Renal cortical epithelial cell (primary cell): ENCODE measurements around the gene TNFRSF9. TPM values are rescaled to one million over a fixed set of nuclear protein-coding genes. Genes with fewer than 3 reads are reported as not detected.
"Not testable (repeated sequence)": the region's sequence is repeated elsewhere in the genome, so short reads cannot be mapped to it uniquely, and the experiment has no call there.

ENCODE experiments used
- DNase-seq: peaks from one replicate; pipeline ENCODE4 v3.0.0-alpha.2; 2011; ENCODE audit warnings: low read depth
- total RNA-seq: library from RNA; depleted of rRNA; stranded (reverse); fragments of >200 nt; gene quantifications from 2 replicates; pipeline ENCODE4 v1.2.3, GENCODE V29; 2014

TNFRSF9 gene
- total RNA-seq, 1 donor from 2014 or later = 4.1 TPM

DNA sequence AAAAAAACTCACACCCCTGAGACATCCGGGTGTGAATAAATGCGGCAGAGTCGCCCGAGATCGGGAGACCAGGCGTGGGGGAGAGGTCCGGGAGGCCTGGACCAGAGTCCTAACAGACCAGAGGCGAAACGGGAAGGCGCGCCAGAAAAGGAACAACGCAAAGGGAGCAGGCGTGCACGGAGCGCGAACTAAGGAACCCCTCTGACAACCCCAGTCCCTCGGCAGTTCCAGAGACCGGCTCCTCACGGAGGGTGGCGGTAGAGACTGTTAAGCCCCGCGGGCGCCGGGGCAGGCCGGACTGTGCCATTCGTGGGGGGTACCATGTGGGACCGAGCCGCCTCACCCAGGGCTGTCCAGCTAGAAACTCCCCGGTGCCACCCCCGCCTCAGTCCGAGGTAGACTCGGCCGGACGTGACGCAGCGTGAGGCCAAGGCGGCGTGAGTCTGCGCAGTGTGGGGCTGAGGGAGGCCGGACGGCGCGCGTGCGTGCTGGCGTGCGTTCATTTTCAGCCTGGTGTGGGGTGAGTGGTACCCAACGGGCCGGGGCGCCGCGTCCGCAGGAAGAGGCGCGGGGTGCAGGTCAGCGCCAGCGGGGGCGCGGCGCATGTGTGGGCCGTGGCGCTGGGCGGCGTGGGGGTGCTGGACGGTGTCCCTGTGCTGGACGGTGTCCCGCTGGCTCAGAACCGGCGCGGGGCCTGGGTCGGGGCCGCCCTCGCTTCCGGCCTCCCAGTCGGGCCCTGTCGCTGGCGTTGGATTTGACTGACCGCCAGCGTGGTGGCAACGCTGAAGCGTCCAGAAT, 20.8 kb upstream of the TNFRSF9 start, which contains the start of gene PARK7:
Gene PARK7 (plus strand): TSS at position 496 of the 798 bp plus-strand sequence. CDS start 1,075 bp downstream, outside the sequence.
- peak; percentile 92 for DNase-seq

DNA sequence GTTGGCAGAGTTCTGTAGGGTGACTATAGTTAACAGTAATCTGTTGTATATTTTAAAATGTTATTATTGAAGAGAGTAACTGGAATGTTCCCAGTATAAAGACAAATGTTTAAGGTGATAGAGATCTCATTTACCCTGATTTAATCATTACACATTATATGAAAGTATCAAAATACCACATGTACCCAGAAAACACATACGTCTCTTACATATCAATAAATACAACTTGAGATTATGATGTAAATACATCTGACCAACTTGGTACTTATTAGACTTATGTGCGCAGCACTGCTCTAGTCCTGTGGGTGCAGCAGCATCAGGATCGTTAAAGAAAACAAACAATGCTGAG, 20.2 kb upstream of the TNFRSF9 start:
- DNase-seq = no peak

DNA sequence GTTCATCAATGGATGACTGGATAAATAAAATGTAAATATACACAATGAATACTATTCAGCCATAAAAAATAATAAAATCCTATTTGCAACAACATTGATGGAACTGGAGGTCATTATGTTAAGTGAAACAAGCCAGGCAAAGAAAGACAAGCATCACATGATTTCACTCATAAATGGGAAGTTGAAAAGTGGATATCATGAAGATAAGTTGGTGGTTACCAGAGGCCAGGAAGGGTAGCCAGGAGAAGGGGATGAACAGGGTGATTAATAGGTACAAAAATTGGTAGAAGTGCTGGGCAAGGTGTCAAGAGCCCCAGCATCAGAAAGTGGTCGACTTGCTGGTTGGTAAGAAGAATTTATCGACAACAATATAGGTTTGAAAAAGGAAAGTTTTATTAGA, 19.5 kb upstream of the TNFRSF9 start:
- no peak for DNase-seq

DNA sequence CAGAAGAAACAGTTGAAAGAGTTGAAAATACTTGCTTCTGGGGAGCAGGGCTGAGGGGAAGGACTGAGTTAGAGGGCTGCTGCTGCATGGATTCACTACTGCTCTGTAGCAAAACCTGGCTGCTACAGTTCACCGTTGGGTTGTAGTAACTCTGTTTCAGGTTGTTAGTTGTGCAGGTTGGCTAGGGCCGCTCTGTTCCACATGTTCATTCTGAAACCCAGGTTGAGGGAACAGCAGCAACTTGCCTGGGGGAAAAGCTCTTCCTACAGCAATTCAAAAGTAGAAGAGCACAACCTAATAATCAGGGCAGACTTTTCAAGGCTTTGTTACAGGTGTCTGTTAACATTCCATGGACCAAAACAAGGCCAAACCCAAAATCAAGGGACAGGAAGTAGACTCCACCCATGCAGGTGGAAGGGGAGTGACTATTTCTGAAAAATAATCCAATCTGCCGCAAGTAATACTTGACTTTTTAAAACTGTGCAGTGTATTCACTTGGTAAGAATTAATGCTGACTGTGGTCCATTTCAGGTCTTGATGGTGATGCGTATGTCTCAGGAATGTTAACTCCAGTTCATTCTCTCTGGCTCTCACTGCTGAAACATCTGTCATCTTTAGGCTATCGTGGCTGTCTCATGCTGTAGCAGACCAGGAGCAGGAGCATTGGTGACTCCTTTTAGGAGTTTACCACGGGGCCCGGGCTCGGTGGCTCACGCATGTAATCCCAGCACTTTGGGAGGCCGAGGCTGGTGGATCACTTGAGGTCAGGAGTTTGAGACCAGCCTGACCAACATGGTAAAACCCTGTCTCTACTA, 15.8 kb upstream of the TNFRSF9 start:
- no peak for DNase-seq

DNA sequence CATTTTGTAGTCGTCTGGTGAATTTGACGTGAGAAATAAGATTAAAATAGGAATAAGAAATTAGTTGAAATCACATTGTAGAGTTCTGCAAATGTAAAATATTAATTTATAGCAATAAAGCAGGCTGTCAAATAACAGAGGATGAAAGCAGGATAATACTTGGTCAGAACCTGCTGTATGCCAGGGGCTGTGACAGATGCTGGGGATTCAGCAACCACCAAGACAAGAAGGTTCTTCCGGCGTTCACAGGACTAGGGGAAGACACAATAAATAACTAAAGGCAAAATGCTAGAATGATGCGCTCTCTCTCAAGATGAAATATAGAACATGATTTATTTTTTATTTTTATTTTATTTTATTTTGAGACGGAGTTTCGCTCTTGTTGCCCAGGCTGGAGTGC, 14.0 kb upstream of the TNFRSF9 start:
- no peak for DNase-seq

DNA sequence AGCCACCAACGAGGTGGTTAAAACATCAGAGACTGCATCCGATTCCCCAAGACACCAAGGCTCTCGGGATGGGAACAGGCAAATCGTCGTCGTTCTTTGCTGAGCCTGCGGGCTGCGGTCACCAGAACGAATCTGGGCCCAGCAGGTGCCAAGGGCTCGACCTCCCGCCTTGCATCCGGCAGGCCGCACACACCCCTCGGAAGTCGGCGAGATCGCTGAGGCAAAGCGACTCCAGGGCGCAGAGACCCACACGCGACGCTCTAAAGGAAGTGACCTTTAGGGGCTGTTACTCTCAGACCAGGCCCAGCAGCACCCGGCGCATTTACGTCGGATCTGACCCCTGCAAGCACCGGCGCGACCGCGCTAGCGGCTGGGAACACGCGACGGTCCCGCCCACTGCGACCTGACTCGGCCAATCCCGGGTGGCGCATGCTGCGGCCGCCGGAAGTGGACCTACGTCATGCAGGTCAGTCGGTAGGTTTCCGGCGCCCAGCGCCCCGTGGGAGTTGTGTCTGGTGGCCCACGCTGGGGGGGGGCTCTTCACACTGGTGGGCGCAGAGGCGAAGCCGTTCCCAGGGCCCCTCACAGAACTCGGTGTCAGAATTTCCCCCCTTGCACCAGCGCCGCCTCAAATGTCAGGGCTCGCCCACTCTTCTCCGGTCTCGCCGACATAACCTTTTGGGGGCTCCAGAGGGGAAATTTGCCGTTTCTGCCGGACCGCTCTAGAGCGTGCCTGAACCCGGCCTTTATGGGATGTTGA, 13.4 kb upstream of the TNFRSF9 start:
- DNase-seq = peak; percentile 81

DNA sequence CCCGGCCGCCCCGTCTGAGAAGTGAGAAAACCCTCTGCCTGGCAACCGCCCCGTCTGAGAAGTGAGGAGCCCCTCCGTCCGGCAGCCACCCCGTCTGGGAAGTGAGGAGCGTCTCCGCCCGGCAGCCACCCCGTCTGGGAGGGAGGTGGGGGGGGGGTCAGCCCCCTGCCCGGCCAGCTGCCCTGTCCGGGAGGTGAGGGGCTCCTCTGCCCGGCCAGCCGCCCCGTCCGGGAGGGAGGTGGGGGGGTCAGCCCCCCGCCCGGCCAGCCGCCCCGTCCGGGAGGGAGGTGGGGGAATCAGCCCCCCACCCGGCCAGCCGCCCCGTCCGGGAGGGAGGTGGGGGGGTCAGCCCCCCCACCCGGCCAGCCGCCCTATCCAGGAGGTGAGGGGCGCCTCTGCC, 12.2 kb upstream of the TNFRSF9 start:
- DNase-seq = not testable (repeated sequence)

DNA sequence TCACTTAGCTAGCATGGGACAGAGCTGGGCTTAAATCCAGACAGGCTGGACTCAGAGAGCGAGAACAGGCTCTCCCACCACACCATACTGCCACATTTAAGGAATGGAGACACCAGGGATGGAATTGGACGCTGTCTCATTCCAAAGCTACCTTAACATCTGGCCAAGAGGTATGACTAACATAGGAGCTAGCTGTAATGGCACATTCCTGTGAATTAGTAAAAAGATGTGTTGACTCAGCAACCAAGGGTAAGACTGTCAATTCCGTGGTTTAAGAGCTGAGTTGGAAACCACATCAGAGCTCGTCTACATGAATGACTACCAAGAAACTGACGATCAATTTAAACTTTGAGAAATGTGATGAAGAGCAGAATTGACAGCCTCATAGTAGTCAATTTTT, 8.3 kb upstream of the TNFRSF9 start:
- peak; percentile 95 for DNase-seq

DNA sequence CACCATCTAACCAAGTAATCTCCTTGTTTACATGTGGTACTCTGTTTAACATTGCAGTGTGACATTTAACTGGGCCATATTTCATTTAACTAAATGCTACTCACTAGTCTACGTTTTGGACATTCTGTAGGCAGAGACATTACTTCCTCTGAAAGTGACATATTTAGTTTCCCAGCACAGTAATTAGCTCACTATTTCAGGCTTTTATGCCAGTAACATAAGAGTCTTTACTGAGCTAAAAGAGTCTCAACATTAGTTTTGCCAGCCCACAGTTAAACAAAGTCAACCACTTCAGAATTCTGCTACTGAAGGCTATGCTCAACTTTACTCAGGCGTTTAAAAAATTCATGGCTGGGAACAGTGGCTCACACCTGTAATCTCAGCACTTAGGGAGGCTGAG, 2.6 kb upstream of the TNFRSF9 start:
- DNase-seq = no peak

DNA sequence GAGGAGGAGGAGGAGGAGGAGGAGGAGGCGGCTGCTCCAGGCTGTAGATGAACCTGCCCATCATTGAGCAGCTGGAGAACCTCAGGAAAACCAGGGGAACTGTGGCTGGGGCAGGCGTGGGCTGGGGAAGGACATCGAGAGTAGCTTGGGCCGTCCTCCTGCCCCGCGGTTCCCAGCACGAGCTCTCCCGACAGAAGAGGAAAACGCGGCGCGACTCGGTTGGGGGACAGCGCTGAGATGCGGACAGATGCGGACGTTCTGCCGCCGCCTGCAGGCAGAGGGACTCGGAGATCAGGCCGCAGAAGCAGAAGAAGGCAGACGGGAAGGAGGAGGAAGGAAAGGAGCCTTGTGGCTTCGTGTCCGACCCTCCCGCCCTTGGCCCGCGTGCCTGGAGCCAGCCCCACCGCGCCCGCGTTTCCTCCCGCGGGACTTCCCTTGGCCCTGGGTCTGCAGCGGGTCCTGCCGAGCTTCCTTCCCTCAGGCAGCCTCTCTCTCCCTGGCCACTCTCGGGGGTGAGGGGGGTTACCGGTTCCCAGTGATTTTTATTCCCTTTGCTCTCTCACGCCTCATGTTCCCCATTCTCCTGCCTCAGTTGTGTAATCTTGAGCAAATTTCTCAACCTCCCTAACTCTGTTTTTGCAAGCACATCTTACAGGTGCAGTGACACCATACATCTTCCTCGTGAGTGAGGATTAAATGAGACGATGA, 1.7 kb upstream of the TNFRSF9 start:
- DNase-seq = no peak

DNA sequence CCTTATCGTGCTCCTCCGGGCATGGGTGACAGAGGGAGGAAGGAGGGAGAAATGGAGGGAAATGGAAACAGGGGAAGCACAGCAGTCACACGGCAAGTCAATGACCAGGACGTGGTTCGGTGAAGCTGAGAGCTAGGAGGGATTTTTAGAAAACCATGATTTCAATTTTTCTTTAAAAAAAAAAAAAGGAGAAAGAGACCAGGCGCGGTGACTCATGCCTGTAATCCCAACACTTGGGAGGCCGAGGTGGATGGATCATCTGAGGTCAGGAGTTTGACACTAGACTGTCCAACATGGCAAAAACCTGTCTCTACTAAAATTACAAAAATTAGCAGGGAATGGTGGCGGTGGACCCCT, 776 bp upstream of the TNFRSF9 start:
- DNase-seq = peak; percentile 29

DNA sequence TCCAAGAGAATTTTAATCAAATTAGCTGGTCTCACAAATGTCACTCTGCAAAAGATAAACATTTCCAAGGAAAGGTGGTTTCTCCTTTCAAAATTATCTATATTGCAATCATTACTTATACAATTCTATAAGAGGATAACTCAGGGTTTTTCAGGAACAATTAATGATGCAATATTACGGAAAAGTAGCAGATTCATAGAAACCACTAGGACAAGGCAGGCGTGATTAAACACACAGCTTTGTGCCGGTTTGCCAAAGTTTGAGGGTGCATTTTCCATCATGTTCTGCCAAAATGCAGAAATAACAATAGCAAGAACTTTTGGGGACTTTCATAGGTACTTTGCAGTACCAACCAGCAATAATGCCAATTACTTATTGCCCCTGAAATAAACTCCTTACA, 605 bp downstream of the TNFRSF9 start:
- DNase-seq = no peak

DNA sequence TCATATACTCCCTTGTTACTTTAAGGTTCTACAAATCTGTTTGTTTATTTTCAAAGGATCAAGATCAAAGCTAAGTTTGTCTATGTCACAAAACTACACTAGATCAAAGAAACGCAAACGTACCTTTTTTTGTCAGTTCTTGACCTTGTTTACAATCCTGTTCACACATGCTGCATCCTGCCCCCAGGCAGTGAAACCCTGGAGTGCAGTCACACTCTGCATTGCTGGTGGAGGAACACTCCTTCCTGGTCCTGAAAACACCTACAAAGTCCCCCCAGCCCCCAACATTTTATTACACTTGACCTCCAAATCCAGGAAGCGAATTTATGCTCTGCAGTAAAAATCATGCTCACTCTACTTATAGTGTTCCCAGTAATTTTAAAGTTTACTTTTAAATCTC, 2.6 kb downstream of the TNFRSF9 start:
- DNase-seq = peak; percentile 15

DNA sequence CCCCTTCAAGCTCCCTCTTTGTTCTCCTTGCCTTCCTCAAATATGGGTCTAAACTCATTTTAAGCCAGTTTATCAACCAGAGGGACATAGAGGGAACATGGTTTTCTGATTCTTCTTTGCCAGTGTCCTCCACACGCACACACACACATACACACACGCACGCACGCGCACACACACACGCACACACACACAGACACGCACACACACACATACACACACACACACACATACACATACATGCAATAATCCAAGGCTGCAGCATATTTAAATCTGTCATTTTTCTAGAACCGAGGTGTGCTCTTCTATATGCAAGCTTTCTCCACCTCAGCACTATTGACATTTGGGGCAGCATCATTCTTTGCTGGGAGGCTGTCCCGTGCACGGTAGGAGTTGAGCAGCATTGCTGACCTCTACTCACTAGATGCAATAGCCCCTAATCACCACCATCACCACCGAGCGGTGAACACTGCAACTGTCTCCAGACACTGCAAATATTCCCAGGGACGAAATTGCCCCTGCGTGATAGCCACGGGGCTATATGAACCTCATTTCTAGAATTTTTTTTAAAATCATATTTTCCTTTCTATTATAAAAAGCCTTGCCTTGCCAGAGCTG, 8.0 kb downstream of the TNFRSF9 start:
- DNase-seq = no peak

DNA sequence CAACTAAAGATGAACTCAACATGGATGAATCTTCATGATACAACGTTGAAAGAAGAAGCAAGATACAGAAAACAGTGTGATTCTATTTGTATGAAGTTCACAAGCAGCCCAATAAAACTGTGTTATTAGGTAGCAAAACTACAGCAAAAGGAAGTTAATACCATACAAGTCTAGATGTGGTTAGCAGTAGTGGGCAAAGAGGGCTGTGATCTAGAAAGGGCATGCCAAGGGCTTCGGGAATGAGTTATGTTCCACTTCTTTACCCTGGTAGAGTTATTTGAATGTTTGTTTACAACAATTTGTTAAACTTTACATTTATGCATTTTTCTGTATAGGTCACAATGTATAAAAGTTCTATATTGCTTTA, 9.2 kb downstream of the TNFRSF9 start:
- DNase-seq = no peak

DNA sequence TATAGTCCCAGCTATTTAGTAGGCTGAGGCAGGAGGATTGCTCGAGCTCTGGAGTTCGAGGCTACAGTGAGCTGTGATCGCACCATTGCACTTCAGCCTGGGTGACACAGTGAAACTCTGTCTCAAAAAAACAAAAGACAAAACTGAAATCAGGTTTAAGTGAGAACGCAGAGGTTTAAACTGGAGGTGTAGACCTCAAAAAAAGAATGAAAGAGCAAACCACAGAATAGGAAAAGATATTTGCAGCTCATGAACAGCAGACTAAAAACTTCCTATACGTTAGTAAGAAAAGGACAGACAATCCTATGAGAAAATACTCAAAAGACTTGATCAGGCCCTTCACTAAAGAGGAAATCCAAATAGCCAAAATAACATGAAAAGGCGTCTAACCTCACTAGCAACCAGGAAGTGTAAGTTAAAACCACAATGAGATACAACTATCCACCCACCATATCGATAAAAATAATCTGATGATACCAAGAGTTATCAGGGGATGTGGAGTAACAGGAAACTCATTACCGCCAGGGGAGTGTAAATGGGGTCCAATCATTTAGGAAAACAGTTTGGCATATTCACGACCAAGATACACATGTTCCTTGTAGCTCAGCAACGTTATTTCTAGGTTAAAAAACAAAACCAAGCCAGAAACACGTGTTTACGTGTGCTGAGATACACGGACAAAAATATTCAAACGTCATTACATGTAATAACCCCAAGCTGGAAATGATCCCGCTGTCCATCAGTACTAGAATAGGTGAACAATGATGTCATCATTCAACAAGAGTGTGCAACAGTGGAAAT, 9.8 kb downstream of the TNFRSF9 start:
- DNase-seq = no peak

DNA sequence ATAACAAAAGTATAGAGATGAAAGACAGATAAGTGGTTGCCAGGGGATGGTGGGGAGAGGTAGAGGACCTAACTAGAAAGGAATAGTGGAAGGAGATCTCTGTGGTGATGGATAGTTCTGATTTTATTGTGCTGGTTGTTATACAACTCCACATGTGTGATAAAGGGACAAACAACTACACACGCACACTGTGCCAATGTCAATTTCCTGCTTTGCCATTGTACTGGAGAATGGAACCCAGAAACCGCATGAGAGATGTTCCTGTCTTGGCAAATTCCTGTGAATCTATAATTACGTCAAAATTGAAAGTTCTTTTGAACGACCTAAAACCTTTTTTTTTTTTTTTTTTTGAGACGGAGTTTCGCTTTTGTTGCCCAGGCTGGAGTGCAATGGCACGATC, 11.0 kb downstream of the TNFRSF9 start:
- no peak for DNase-seq

DNA sequence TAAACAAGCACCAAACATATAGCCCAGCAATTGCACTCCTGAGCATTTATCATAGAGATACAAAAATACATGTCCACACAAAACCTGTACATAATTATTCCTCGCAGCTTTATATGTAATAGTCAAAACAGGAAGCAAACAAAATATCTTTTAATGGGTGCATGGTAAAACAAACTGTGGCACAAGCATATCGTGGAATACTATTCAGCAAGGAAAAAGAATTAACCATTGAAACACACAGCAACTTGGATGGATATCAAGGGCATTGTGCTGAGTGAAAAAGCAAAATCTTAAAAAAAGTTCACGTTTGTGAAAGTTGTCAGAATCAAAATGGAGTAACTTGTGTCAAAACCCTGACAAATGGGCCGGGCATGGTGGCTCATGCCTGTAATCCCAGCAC, 12.4 kb downstream of the TNFRSF9 start:
- no peak for DNase-seq

DNA sequence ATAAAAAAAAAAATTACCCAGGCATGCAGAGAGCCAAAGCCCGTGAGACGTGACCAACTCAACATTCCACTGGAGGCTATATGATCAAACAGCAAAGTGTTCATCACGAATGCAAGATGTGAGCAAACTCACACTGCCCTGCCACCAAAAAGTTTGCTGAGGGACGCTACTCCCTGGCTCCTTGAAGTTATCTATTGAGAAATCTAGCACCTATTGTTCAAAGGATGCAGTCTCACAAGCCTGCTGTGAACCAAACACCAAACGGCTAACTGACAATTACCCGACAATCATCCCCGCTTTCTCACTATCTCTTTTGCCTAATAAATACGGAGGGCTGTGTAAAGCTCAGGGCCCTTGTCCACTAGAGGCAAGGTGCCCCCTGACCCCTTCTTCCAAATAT, 13.6 kb downstream of the TNFRSF9 start:
- not testable (repeated sequence) for DNase-seq

DNA sequence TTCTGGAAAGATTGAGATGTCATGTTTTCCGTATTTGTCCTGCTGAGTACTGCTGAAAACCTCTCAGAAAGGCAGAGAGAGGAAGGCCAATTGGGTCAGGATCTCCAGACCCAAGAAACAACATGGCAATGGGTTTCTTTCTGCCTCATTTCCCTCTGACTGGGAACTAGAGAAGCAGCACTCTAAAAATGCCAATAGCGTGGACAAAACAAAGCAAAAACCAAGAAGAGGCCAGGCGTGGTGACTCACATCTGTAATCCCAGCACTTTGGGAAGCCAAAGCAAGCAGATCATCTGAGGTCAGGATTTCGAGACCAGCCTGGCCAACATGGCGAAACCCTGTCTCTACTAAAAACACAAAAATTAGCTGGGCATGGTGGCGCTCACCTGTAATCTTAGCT, 18.3 kb downstream of the TNFRSF9 start:
- DNase-seq = peak; percentile 36

DNA sequence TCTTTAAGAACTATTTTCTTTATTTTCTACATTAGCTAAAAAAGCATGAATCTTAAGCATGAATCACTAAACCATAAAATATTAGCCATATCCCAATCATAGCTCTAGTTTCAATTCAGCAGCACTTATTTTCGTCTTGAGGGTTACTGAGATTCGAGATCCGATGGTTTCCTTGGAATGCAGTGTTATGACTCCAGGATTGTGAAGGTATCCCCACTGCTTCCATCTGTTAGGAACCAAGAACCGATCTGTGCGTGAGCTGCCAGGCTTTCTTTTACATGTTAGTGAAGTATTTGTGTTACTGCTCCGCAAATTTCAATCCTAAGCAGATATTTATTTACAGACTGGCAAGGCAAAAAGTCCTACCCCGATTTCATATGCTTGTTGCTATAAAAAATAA, 18.8 kb downstream of the TNFRSF9 start:
- DNase-seq = no peak
